ENCODE results near the gene MITF. TPM values are rescaled to one million over a fixed set of nuclear protein-coding genes. Genes with fewer than 3 reads are reported as not detected.

The MITF gene
- total RNA-seq, 1 donor, result 11.6 TPM

- no peaks in the 10 kb centered on the region for H3K79me2 ChIP-seq (ENCODE audit: insufficient read depth, low read length)
Measured at GRCh38 chr3:69951616-69952015, 212.4 kb downstream of the MITF start.

GRCh38 chr3:69959581-69959980 lies 220.3 kb downstream of the MITF start:
- H3K27me3 ChIP-seq (ENCODE audit: insufficient read depth, low read length), result no peaks in the 10 kb centered on the region
- H3K4me1 ChIP-seq (ENCODE audit: insufficient read depth, low read length), result no peaks in the 10 kb centered on the region
- H3K9me3 ChIP-seq (ENCODE audit: low read depth, low read length), result no peaks in the 10 kb centered on the region
- no peak overlapping the region for H3K4me3 ChIP-seq (ENCODE audit: insufficient read depth, low read length)
- H3K79me2 ChIP-seq (ENCODE audit: insufficient read depth, low read length), result no peaks in the 10 kb centered on the region
- H3K27ac ChIP-seq (ENCODE audit: low read depth, low read length), result no peak overlapping the region
- no peak overlapping the region for H3K4me2 ChIP-seq (ENCODE audit: insufficient read depth, low read length)
- no peaks in the 10 kb centered on the region for H3K36me3 ChIP-seq (ENCODE audit: insufficient read depth, low read length)
- no peaks in the 10 kb centered on the region for H4K20me1 ChIP-seq (ENCODE audit: insufficient read depth, low read length)
- H2AFZ ChIP-seq (ENCODE audit: low read length), result no peak overlapping the region
- no peak for DNase-seq (ENCODE audit: insufficient read length, low spot score, missing footprints)
- TF ChIP-seq CTCF (IDR thresholded peaks at IDR 0.05; ENCODE audit: extremely low read depth, low read depth, low read length), result no peak

More at GRCh38 chr3:69951616-69952015, 212.4 kb downstream of the MITF start:
- no peak overlapping the region for H2AFZ ChIP-seq (ENCODE audit: low read length)
- no peak for DNase-seq (ENCODE audit: insufficient read length, low spot score, missing footprints)
- no peaks in the 10 kb centered on the region for H4K20me1 ChIP-seq (ENCODE audit: insufficient read depth, low read length)
- H3K4me1 ChIP-seq (ENCODE audit: insufficient read depth, low read length), result no peaks in the 10 kb centered on the region
- no peak overlapping the region for H3K27ac ChIP-seq (ENCODE audit: low read depth, low read length)
- no peaks in the 10 kb centered on the region for H3K27me3 ChIP-seq (ENCODE audit: insufficient read depth, low read length)
- H3K4me3 ChIP-seq (ENCODE audit: insufficient read depth, low read length), result no peak overlapping the region
- no peak overlapping the region for H3K4me2 ChIP-seq (ENCODE audit: insufficient read depth, low read length)
- TF ChIP-seq CTCF (IDR thresholded peaks at IDR 0.05; ENCODE audit: extremely low read depth, low read depth, low read length), result no peak
- H3K9me3 ChIP-seq (ENCODE audit: low read depth, low read length), result no peaks in the 10 kb centered on the region
- no peaks in the 10 kb centered on the region for H3K36me3 ChIP-seq (ENCODE audit: insufficient read depth, low read length)

GRCh38 chr3:69961706-69962439 lies 222.6 kb downstream of the MITF start:
- H3K36me3 ChIP-seq (ENCODE audit: insufficient read depth, low read length), result no peaks in the 10 kb centered on the region
- H3K27me3 ChIP-seq (ENCODE audit: insufficient read depth, low read length), result no peaks in the 10 kb centered on the region
- H3K27ac ChIP-seq (ENCODE audit: low read depth, low read length), result no peak overlapping the region
- H3K79me2 ChIP-seq (ENCODE audit: insufficient read depth, low read length), result no peaks in the 10 kb centered on the region
- H3K4me2 ChIP-seq (ENCODE audit: insufficient read depth, low read length), result no peak overlapping the region
- no peaks in the 10 kb centered on the region for H3K9me3 ChIP-seq (ENCODE audit: low read depth, low read length)
- TF ChIP-seq CTCF (IDR thresholded peaks at IDR 0.05; ENCODE audit: extremely low read depth, low read depth, low read length), result no peak
- H3K4me3 ChIP-seq (ENCODE audit: insufficient read depth, low read length), result no peak overlapping the region
- no peaks in the 10 kb centered on the region for H4K20me1 ChIP-seq (ENCODE audit: insufficient read depth, low read length)
- DNase-seq (ENCODE audit: insufficient read length, low spot score, missing footprints), result no peak
- H3K4me1 ChIP-seq (ENCODE audit: insufficient read depth, low read length), result no peaks in the 10 kb centered on the region
- H2AFZ ChIP-seq (ENCODE audit: low read length), result no peak overlapping the region

- no peak for DNase-seq (ENCODE audit: insufficient read length, low spot score, missing footprints)
- H4K20me1 ChIP-seq (ENCODE audit: insufficient read depth, low read length), result no peaks in the 10 kb centered on the region
- no peaks in the 10 kb centered on the region for H3K4me1 ChIP-seq (ENCODE audit: insufficient read depth, low read length)
- no peak overlapping the region for H2AFZ ChIP-seq (ENCODE audit: low read length)
- TF ChIP-seq CTCF (IDR thresholded peaks at IDR 0.05; ENCODE audit: extremely low read depth, low read depth, low read length), result no peak
- H3K36me3 ChIP-seq (ENCODE audit: insufficient read depth, low read length), result no peaks in the 10 kb centered on the region
- no peak overlapping the region for H3K4me3 ChIP-seq (ENCODE audit: insufficient read depth, low read length)
- no peak overlapping the region for H3K27ac ChIP-seq (ENCODE audit: low read depth, low read length)
- no peaks in the 10 kb centered on the region for H3K79me2 ChIP-seq (ENCODE audit: insufficient read depth, low read length)
- H3K9me3 ChIP-seq (ENCODE audit: low read depth, low read length), result no peaks in the 10 kb centered on the region
- no peaks in the 10 kb centered on the region for H3K27me3 ChIP-seq (ENCODE audit: insufficient read depth, low read length)
- no peak overlapping the region for H3K4me2 ChIP-seq (ENCODE audit: insufficient read depth, low read length)
Measured at GRCh38 chr3:69963643-69964042, 224.4 kb downstream of the MITF start.

Data from osteoblast (primary cell).